GM11168 (cell line): ENCODE measurements around the gene TGFBR2.

Source experiments
- in situ Hi-C: fragments of 300-500 bp; cut with MboI; formaldehyde crosslinking; loops from one replicate; pipeline ENCODE4 v1.12.0; 2022; ENCODE audit warnings: low sequenced_read_pairs; ENCODE audit not compliant: unreplicated experiment

TGFBR2 gene

GRCh38 chr3:30606301-30607031, at the start of gene TGFBR2:
TSS of gene TGFBR2 (plus strand) at chr3:30606601. CDS start at chr3:30606884, 283 bp downstream.
- in situ Hi-C loops: no loop called here

DNA sequence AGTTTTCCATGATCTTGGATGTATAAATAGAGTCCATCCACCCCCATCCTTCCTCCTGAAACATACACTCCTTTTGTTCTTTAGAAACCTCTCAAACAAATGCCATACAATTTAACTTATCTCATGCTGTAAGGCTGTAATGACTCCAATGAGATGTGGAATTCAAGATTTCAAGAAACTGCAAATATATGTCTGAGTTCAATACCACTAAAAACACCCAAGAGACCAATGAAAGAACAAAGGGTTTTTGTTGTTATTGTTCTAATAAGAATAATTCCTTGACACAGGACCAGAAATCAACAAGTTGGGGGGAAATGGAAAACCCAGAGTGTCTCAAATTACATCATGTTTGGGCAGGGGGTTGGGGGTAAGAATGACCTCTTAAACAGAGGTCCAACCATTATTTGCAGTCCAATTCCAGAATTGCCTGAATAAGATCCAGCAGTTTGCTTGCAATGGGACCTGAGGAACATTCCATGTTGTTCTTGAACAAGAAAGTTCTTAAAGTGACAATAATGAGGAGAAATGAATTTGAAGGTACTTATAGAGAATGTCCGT, 48.6 kb upstream of the TGFBR2 start:
- in situ Hi-C loops: no loop called here

- in situ Hi-C loops: no loop called here
These were observed 42.4 kb upstream of the TGFBR2 start for GRCh38 chr3:30563956-30564355.

- in situ Hi-C loops: no loop called here
These were observed 39.2 kb upstream of the TGFBR2 start for GRCh38 chr3:30567139-30567753.

GRCh38 chr3:30576946-30577345, 29.5 kb upstream of the TGFBR2 start:
- in situ Hi-C loops: no loop called here

GRCh38 chr3:30577788-30578187, 28.6 kb upstream of the TGFBR2 start:
- in situ Hi-C loops: no loop called here

DNA sequence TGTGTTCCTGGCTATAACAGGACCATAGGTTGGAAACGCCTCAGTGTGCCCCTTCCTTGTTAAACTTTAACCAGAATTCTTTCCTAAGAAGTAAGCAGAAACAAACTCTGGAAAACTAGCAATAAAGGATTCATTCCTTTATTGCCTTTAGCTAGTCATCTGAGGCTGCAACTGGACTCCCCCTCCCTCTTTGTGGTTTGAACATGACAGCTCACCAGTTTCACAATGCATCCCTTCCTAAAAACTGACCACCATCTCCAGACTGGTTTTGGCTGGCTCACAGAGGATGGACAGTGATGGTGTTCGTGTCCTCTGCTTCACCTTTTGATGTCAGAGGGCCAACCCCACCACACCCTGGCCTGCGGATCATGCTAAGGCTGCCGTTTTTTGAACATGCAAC, 27.9 kb upstream of the TGFBR2 start:
- in situ Hi-C loops: no loop called here

DNA sequence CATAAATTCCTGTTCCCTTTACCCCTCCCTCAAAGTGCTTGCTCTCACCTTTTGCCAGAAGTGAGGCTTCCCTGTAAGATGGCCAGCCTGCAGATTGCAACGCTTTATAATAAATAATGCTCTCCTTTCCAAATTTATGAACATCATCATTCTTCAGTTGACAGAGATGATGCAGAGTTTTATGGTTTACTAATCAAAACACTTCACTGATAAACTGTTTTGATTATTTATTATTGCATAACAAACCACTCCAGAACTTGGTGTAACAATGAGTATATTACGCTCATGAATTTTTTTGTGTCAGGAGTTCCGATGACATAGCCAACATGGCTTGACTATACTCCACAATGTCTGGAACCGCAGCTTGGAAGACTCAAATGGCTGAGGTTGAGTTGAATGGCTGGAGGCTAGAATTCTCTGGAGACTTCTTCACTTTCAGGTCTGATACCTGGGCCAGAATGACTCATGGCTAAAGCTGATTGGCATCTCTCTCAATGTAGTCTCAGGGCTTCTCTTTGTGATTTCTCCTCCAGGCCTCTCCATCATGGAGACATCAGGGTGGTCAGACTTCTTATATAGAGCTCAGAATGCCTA, 27.3 kb upstream of the TGFBR2 start:
- in situ Hi-C loops: no loop called here

GRCh38 chr3:30581067-30581585, 25.3 kb upstream of the TGFBR2 start:
- in situ Hi-C loops: no loop called here

DNA sequence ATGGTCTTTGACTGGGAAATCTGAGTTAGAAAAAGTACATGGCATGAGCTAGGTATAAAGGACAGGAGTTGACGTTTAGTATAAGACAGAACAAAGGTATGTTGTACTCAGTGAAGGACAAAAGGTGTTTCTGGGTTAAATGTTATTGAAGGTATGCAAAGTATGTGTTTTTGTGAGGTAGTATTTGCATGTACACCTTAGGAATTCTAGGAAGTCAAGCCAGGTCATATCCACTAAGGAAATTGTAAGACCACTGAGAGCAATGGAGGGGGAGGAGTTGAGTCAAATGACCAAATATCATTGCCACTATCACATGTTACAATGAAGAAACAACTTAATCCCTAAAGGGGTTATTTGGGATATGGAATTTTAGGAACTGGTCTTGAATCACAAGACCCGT, 24.4 kb upstream of the TGFBR2 start:
- in situ Hi-C loops: no loop called here

GRCh38 chr3:30583973-30584372, 22.4 kb upstream of the TGFBR2 start:
- in situ Hi-C loops: no loop called here

GRCh38 chr3:30585654-30586053, 20.7 kb upstream of the TGFBR2 start:
- in situ Hi-C loops: no loop called here

DNA sequence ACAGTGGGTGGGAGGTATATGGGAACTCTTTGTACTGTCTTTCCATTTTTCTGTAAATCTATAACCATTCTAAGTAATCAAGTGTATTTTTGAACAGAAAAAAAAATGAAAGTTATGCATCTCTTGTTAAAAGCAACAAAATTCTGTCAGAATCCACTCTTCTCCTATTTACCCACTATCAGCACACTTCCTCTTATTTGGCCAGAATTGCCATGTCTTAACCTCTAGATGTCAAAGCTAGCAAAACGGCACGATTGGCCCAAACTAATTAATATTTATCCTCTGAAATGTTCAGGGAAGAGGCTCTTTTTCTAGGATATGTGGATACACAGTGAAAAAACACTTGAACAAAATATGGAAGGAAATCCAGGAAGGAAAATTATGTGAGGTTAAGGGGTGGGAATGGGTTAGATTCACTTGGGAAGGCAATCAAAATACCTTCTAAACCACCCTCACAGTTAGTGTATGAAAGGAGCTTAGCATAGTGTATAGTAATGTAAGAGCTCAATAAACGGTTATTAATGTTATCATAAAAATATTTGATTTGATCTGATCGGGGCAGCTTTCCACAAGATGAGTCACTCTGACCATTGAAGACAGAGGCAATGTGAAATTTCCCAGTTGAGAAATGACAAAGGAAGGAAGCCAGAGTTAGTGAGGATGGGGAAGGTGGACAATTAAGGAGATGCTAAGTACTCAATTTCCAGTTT, 20.1 kb upstream of the TGFBR2 start:
- in situ Hi-C loops: no loop called here

GRCh38 chr3:30586806-30587486, 19.5 kb upstream of the TGFBR2 start:
- in situ Hi-C loops: no loop called here

GRCh38 chr3:30587904-30588303, 18.5 kb upstream of the TGFBR2 start:
- in situ Hi-C loops: no loop called here

- in situ Hi-C loops: no loop called here
These were observed 10.2 kb upstream of the TGFBR2 start for GRCh38 chr3:30596152-30596551.

- in situ Hi-C loops: no loop called here
These were observed 9.2 kb upstream of the TGFBR2 start for GRCh38 chr3:30597131-30597768.

GRCh38 chr3:30597769-30598134, 8.6 kb upstream of the TGFBR2 start:
- in situ Hi-C loops: no loop called here

- in situ Hi-C loops: no loop called here
These were observed 7.5 kb upstream of the TGFBR2 start for GRCh38 chr3:30598668-30599545.
